ENCODE measurements around the gene KLHL4. TPM values are rescaled to one million over a fixed set of nuclear protein-coding genes. Genes with fewer than 3 reads are reported as not detected.
"Not testable (repeated sequence)": the region's sequence is repeated elsewhere in the genome, so short reads cannot be mapped to it uniquely, and the experiment has no call there.

KLHL4 gene
- total RNA-seq, 2 donors from 2014 or later, result 4.0 to 8.0 TPM

- intact Hi-C loops (cut with DNase I), result no loop called here
- DNase-seq (ENCODE audit: low spot score), result no peak
Observed at GRCh38 chrX:87634361-87634760, 116.8 kb downstream of the KLHL4 start.

GRCh38 chrX:87636533-87636932, 118.9 kb downstream of the KLHL4 start:
- intact Hi-C loops (cut with DNase I), result no loop called here
- no peak for DNase-seq (ENCODE audit: low spot score)

DNA sequence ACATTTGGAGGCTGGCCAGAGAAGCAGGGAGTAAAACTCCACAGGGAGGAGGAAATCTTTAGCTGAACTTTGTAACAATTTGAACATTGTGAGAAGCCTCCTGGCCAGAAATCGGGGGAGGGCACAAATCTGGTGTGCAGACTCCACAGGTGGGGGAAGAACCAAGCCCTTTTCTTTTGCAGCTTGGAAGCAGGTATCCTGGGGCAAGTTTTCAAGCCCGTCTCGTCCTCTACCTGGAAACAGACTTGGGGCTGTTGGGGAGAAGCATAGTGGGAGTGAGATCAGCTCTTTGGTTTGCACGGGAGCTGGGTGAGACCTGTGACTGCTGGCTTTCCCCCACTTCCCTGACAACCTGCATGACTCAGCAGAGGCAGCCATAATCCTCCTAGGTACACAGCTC, 123.8 kb downstream of the KLHL4 start:
- intact Hi-C loops (cut with DNase I); DNase-seq (ENCODE audit: low spot score): not testable (repeated sequence)

- intact Hi-C loops (cut with DNase I), result loop anchor here (5.0 to 10.0 kb wide), 2 partner anchors 324 to 327 kb away; no protein-coding TSS in a partner anchor
Observed at GRCh38 chrX:87661761-87662160, 144.2 kb downstream of the KLHL4 start.

GRCh38 chrX:87663421-87663820, 145.8 kb downstream of the KLHL4 start:
- intact Hi-C loops (cut with DNase I), result loop anchor here (5.0 to 10.0 kb wide), 2 partner anchors 326 to 329 kb away; no protein-coding TSS in a partner anchor

More at GRCh38 chrX:87661761-87662160, 144.2 kb downstream of the KLHL4 start:
- DNase-seq (ENCODE audit: low spot score), result no peak

DNA sequence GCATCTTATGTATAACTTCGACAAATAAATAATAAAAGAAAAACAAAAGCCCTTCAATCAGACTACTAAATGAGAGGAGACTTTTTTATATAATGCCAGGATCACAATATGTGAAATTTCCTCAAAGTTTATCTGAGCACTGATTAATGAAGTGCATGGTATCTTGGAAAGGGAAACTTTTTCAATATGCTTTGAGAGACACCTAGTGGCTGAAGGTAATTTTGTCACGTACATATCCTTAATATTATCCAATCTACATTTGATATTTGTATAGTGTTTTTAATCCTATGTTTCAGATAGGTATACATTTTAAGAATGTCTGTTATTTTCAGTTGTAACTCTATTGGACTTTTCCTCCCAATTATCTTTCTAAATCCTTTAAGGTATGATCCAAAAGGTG, 146.8 kb downstream of the KLHL4 start:
- DNase-seq (ENCODE audit: low spot score), result no peak
- intact Hi-C loops (cut with DNase I), result loop anchor here (5.0 to 10.0 kb wide), 2 partner anchors 327 to 330 kb away; no protein-coding TSS in a partner anchor

More at GRCh38 chrX:87663421-87663820, 145.8 kb downstream of the KLHL4 start:
- DNase-seq (ENCODE audit: low spot score), result no peak

DNA sequence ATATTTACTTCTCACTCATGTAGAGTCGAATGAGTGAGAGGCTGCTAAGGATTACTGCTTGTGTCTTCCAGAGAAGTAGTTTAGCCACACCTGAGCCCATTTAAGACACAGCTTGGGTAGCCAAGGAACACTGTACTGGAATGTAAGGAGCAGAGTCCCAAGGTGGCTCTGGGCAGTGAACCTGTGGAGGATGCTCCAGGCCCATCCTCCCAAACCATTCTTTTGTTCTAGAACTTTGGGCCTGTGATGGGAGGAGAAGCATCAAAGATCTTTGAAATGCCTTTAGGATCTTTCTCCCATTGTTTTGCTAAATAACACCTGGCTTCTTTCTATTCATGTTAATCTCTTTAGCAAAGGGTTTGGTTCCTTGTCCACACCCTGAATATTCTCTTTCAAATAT, 162.2 kb downstream of the KLHL4 start:
- intact Hi-C loops (cut with DNase I), result no loop called here
- DNase-seq (ENCODE audit: low spot score), result no peak

- intact Hi-C loops (cut with DNase I), result no loop called here
- DNase-seq (ENCODE audit: low spot score), result no peak
Observed at GRCh38 chrX:87687703-87688102, 170.1 kb downstream of the KLHL4 start.

GRCh38 chrX:87688113-87688748, 170.6 kb downstream of the KLHL4 start:
- DNase-seq (ENCODE audit: low spot score); intact Hi-C loops (cut with DNase I): not testable (repeated sequence)

GRCh38 chrX:87689218-87689617, 171.6 kb downstream of the KLHL4 start:
- DNase-seq (ENCODE audit: low spot score); intact Hi-C loops (cut with DNase I): not testable (repeated sequence)

DNA sequence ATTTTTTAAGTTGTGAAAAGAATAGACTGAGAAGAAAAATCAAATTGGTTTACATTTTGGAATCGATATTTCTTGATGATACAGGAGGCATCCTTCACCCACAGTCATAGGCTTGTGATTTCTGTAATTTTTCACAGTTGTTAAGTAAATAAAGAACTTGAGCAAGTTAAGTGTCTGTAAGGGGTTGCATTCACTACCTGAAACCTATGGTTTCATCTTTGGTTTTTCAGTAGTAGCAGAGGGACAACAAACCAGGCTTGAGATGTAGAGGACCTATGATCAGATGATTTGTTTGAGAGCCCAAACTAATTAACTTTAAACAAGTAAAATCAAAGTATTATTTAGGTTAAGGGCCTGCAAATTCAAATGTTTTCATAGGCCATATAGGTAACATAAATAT, 175.6 kb downstream of the KLHL4 start:
- DNase-seq (ENCODE audit: low spot score), result no peak
- intact Hi-C loops (cut with DNase I), result no loop called here

DNA sequence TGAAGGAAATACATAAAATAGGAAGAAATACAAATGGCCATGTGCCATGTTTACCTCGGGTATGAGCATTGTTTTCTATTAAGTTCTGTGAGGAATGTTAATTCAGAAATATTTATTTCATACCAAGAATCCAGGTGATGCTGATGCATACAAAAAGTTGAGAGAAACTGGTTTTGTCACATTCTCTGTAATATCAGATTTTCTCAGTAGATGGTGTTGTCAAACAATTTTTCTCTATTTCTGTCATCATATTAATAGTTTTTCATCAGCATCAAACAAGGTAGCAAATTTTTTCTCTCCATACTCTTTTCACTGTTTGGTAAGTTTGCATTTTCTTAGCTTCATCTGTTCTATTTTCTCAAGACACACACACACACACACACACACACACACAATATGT, 179.8 kb downstream of the KLHL4 start:
- no peak for DNase-seq (ENCODE audit: low spot score)
- intact Hi-C loops (cut with DNase I), result no loop called here

DNA sequence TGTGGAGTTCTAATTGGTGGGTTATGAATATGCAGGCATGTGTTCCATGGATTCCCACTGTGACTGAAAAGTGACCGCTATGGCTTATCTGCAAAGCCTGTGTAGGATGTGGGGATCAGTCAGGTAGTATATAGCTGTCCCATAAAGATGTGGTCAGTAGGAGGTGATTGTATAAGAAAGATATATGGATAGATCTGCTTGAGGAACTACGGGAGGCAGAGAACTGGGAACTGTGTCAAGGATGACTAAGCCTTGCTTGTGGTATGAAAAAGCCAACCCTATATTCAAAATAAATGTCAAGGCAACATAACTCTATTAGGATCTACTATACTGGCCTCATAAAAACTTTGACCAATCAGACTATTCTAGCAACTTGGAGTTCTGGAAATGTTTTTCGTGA, 185.2 kb downstream of the KLHL4 start:
- intact Hi-C loops (cut with DNase I), result no loop called here
- DNase-seq (ENCODE audit: low spot score), result no peak

- intact Hi-C loops (cut with DNase I); DNase-seq (ENCODE audit: low spot score): not testable (repeated sequence)
Observed at GRCh38 chrX:87703469-87703868, 185.9 kb downstream of the KLHL4 start.

DNA sequence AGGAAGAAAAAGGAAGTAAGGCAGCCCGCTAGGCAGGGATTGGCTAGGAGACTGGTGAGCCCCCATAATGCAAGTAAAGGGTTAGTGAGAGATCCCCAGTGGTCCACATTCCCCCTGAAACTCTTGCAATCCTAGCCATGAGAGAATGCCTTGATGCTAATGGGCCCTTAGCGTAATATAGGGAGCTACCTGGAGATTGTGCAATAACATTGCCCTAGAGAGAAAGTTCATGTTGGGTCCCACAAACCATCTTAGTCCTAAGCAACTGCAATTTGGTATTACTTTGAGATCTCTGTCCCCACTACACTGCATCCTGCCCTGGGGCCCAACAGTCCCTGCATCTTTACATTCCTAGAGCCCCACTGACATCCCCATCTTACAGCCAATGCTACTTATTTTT, 188.5 kb downstream of the KLHL4 start:
- DNase-seq (ENCODE audit: low spot score), result no peak
- intact Hi-C loops (cut with DNase I), result no loop called here

GRCh38 chrX:87710580-87710979, 193.0 kb downstream of the KLHL4 start:
- intact Hi-C loops (cut with DNase I), result no loop called here
- DNase-seq (ENCODE audit: low spot score), result no peak

All from posterior vena cava (tissue), 2 donors.